Measurements from ENCODE around the gene MRPL42. TPM values are rescaled to one million over a fixed set of nuclear protein-coding genes. Genes with fewer than 3 reads are reported as not detected.
A peak's percentile ranks its signal among the peaks of the same experiment; 100 is the strongest.

The MRPL42 gene
- total and polyA plus RNA-seq, 2 experiments from 2014 or later = 195 to 269 TPM

DNA sequence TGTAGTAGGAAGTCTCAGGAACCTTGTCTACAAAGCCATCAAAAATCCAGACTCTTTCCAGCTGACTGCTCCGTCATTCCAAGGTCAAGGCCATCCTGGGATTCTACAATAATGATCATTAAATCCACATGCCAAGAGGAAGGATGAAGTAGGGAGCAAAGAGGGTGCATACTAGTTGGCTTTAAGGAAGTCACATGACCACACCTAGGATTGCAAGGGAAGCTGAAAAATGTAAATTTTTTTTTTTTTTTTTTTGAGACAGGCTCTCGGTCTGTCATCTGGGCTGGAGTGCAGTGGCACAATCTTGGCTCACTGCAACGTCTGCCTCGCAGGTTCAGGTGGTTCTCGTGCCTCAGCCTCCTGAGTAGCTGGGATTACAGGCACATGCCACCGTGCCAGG is 7.3 kb upstream of the MRPL42 start:
- DNase-seq (ENCODE audit: low spot score) (no peak), ATAC-seq (no peak)
- no peaks in the 10 kb centered on the region for H3F3A ChIP-seq (replicated peaks; ENCODE audit: low read depth)
- no peak overlapping the region for H3K27ac ChIP-seq (ENCODE audit: low read depth)
- no peak overlapping the region for H3K4me3 ChIP-seq
- no peaks in the 10 kb centered on the region for H3K36me3 ChIP-seq (ENCODE audit: insufficient read depth)
- H3K27me3 Mint-ChIP-seq (ENCODE audit: insufficient read depth, low read depth, poor library complexity) = peaks cover 5% of the 10 kb centered on the region
- H3K4me3 Mint-ChIP-seq = no peak overlapping the region
- no peaks in the 10 kb centered on the region for H3K9me2 ChIP-seq (ENCODE audit: insufficient read depth)
- no peak overlapping the region for H3K27ac Mint-ChIP-seq
- no peaks in the 10 kb centered on the region for H3K36me3 Mint-ChIP-seq (ENCODE audit: low read depth)
- no peaks in the 10 kb centered on the region; the same call in 1 of the 2 replicates for H4K20me1 ChIP-seq (replicated peaks; ENCODE audit: insufficient read depth)
- no peaks in the 10 kb centered on the region for H3K27me3 ChIP-seq (ENCODE audit: insufficient read depth)
- H3K79me2 ChIP-seq (replicated peaks; ENCODE audit: insufficient read depth) = no peaks in the 10 kb centered on the region
- H3K9me3 Mint-ChIP-seq = no peaks in the 10 kb centered on the region
- TF ChIP-seq, protein P1, sequence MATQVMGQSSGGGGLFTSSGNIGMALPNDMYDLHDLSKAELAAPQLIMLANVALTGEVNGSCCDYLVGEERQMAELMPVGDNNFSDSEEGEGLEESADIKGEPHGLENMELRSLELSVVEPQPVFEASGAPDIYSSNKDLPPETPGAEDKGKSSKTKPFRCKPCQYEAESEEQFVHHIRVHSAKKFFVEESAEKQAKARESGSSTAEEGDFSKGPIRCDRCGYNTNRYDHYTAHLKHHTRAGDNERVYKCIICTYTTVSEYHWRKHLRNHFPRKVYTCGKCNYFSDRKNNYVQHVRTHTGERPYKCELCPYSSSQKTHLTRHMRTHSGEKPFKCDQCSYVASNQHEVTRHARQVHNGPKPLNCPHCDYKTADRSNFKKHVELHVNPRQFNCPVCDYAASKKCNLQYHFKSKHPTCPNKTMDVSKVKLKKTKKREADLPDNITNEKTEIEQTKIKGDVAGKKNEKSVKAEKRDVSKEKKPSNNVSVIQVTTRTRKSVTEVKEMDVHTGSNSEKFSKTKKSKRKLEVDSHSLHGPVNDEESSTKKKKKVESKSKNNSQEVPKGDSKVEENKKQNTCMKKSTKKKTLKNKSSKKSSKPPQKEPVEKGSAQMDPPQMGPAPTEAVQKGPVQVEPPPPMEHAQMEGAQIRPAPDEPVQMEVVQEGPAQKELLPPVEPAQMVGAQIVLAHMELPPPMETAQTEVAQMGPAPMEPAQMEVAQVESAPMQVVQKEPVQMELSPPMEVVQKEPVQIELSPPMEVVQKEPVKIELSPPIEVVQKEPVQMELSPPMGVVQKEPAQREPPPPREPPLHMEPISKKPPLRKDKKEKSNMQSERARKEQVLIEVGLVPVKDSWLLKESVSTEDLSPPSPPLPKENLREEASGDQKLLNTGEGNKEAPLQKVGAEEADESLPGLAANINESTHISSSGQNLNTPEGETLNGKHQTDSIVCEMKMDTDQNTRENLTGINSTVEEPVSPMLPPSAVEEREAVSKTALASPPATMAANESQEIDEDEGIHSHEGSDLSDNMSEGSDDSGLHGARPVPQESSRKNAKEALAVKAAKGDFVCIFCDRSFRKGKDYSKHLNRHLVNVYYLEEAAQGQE (IDR thresholded peaks at IDR 0.05; ENCODE audit: unreplicated experiment) = no peak
- TF ChIP-seq NANOG (IDR thresholded peaks at IDR 0.05; ENCODE audit: borderline replicate concordance) (no peak), ZNF331 (CRISPR knock-in tag; IDR thresholded peaks at IDR 0.05; ENCODE audit: low read depth) (no peak), POLR2AphosphoS5 (IDR thresholded peaks at IDR 0.05; ENCODE audit: low read depth) (no peak), JUNB (IDR thresholded peaks at IDR 0.05; ENCODE audit: unreplicated experiment) (no peak), EZH2phosphoT487 (IDR thresholded peaks at IDR 0.05; ENCODE audit: unreplicated experiment) (no peak), ZNF114 (CRISPR knock-in tag; IDR thresholded peaks at IDR 0.05) (no peak), EZH2 (IDR thresholded peaks at IDR 0.05; ENCODE audit: low read depth, unreplicated experiment) (no peak), STAT1 (IDR thresholded peaks at IDR 0.05; ENCODE audit: unreplicated experiment) (no peak), CREB1 (CRISPR knock-in tag; IDR thresholded peaks at IDR 0.05; ENCODE audit: low read depth) (no peak)
- TF ChIP-seq, protein P2, sequence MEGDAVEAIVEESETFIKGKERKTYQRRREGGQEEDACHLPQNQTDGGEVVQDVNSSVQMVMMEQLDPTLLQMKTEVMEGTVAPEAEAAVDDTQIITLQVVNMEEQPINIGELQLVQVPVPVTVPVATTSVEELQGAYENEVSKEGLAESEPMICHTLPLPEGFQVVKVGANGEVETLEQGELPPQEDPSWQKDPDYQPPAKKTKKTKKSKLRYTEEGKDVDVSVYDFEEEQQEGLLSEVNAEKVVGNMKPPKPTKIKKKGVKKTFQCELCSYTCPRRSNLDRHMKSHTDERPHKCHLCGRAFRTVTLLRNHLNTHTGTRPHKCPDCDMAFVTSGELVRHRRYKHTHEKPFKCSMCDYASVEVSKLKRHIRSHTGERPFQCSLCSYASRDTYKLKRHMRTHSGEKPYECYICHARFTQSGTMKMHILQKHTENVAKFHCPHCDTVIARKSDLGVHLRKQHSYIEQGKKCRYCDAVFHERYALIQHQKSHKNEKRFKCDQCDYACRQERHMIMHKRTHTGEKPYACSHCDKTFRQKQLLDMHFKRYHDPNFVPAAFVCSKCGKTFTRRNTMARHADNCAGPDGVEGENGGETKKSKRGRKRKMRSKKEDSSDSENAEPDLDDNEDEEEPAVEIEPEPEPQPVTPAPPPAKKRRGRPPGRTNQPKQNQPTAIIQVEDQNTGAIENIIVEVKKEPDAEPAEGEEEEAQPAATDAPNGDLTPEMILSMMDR (conservative IDR thresholded peaks at IDR 0.05; ENCODE audit: low read depth in 2 of 2) = no peak
- TF ChIP-seq, protein P3, sequence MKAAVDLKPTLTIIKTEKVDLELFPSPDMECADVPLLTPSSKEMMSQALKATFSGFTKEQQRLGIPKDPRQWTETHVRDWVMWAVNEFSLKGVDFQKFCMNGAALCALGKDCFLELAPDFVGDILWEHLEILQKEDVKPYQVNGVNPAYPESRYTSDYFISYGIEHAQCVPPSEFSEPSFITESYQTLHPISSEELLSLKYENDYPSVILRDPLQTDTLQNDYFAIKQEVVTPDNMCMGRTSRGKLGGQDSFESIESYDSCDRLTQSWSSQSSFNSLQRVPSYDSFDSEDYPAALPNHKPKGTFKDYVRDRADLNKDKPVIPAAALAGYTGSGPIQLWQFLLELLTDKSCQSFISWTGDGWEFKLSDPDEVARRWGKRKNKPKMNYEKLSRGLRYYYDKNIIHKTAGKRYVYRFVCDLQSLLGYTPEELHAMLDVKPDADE (IDR thresholded peaks at IDR 0.05) = no peak
- TF ChIP-seq, protein P4, sequence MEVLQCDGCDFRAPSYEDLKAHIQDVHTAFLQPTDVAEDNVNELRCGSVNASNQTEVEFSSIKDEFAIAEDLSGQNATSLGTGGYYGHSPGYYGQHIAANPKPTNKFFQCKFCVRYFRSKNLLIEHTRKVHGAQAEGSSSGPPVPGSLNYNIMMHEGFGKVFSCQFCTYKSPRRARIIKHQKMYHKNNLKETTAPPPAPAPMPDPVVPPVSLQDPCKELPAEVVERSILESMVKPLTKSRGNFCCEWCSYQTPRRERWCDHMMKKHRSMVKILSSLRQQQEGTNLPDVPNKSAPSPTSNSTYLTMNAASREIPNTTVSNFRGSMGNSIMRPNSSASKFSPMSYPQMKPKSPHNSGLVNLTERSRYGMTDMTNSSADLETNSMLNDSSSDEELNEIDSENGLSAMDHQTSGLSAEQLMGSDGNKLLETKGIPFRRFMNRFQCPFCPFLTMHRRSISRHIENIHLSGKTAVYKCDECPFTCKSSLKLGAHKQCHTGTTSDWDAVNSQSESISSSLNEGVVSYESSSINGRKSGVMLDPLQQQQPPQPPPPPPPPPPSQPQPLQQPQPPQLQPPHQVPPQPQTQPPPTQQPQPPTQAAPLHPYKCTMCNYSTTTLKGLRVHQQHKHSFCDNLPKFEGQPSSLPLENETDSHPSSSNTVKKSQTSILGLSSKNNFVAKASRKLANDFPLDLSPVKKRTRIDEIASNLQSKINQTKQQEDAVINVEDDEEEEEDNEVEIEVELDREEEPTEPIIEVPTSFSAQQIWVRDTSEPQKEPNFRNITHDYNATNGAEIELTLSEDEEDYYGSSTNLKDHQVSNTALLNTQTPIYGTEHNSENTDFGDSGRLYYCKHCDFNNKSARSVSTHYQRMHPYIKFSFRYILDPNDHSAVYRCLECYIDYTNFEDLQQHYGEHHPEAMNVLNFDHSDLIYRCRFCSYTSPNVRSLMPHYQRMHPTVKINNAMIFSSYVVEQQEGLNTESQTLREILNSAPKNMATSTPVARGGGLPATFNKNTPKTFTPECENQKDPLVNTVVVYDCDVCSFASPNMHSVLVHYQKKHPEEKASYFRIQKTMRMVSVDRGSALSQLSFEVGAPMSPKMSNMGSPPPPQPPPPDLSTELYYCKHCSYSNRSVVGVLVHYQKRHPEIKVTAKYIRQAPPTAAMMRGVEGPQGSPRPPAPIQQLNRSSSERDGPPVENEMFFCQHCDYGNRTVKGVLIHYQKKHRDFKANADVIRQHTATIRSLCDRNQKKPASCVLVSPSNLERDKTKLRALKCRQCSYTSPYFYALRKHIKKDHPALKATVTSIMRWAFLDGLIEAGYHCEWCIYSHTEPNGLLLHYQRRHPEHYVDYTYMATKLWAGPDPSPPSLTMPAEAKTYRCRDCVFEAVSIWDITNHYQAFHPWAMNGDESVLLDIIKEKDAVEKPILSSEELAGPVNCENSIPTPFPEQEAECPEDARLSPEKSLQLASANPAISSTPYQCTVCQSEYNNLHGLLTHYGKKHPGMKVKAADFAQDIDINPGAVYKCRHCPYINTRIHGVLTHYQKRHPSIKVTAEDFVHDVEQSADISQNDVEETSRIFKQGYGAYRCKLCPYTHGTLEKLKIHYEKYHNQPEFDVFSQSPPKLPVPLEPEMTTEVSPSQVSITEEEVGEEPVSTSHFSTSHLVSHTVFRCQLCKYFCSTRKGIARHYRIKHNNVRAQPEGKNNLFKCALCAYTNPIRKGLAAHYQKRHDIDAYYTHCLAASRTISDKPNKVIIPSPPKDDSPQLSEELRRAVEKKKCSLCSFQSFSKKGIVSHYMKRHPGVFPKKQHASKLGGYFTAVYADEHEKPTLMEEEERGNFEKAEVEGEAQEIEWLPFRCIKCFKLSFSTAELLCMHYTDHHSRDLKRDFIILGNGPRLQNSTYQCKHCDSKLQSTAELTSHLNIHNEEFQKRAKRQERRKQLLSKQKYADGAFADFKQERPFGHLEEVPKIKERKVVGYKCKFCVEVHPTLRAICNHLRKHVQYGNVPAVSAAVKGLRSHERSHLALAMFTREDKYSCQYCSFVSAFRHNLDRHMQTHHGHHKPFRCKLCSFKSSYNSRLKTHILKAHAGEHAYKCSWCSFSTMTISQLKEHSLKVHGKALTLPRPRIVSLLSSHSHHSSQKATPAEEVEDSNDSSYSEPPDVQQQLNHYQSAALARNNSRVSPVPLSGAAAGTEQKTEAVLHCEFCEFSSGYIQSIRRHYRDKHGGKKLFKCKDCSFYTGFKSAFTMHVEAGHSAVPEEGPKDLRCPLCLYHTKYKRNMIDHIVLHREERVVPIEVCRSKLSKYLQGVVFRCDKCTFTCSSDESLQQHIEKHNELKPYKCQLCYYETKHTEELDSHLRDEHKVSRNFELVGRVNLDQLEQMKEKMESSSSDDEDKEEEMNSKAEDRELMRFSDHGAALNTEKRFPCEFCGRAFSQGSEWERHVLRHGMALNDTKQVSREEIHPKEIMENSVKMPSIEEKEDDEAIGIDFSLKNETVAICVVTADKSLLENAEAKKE (CRISPR knock-in tag; IDR thresholded peaks at IDR 0.05) = no peak
- H2AFZ ChIP-seq = peak overlapping the region; percentile 11; the same call in 1 of the 2 replicates
- no peaks in the 10 kb centered on the region for H3K4me1 Mint-ChIP-seq
- H3K4me1 ChIP-seq (ENCODE audit: insufficient read depth) = no peaks in the 10 kb centered on the region
- H3K4me2 ChIP-seq = no peak overlapping the region

All from GM23338 (cell line).